Caco-2 (cell line): ENCODE measurements around the gene SLC23A3. TPM values are rescaled to one million over a fixed set of nuclear protein-coding genes. Genes with fewer than 3 reads are reported as not detected.
A peak's percentile ranks its signal among the peaks of the same experiment; 100 is the strongest.

Source experiments
- Bru-seq: library from RNA; stranded (reverse); fragments of 400-500 nt; gene quantifications from one replicate; lab custom pipeline; 2021; lab: Mats Ljungman, UMichigan
- BruChase-seq, 2 experiments: library from RNA; stranded (reverse); fragments of 400-500 nt; gene quantifications; one replicate each; lab custom pipeline; 2021; lab: Mats Ljungman, UMichigan
- BruUV-seq: library from RNA; stranded (reverse); fragments of 400-500 nt; replicated peaks from 2 replicates; lab custom pipeline; 2021; lab: Mats Ljungman, UMichigan
- CTCF ChIA-PET: fragments of 300-600 bp; sonication (Branson Sonifier 250); formaldehyde crosslinking; loops from one replicate; lab custom pipeline; 2022; ENCODE audit warnings: antibody characterized with exemption; lab: Charles Lee
- POLR2A ChIA-PET: fragments of 300-600 bp; sonication (Branson Sonifier 250); formaldehyde crosslinking; loops from one replicate; lab custom pipeline; 2022; ENCODE audit warnings: antibody characterized with exemption; lab: Charles Lee
- DNase-seq, 2 experiments: peaks; one replicate each; pipeline versions ENCODE4 v3.0.0 to v3.0.0-alpha.2; 2020 to 2022
- H3K27me3 ChIP-seq: replicated peaks from 2 replicates; pipeline ENCODE4 v1.6.0; 2011; ENCODE audit warnings: low read length; ENCODE audit not compliant: control insufficient read depth, insufficient read depth
- H3K36me3 ChIP-seq: 2 replicates; pipeline ENCODE4 v1.5.1; 2011; ENCODE audit warnings: low read length; ENCODE audit not compliant: control insufficient read depth, insufficient read depth
- H3K4me1 ChIP-seq: fragments of 250-450 bp; sonication (Bioruptor Pico); 2 replicates; pipeline ENCODE4 v1.5.1; 2020; ENCODE audit warnings: mild to moderate bottlenecking
- H3K4me3 ChIP-seq: 2 replicates; pipeline ENCODE4 v1.5.1; 2011; ENCODE audit warnings: low read depth, mild to moderate bottlenecking, control low read depth, low read length
- H3K9me3 ChIP-seq: fragments of 250-450 bp; sonication (Bioruptor Pico); 2 replicates; pipeline ENCODE4 v1.5.1; 2020; ENCODE audit warnings: mild to moderate bottlenecking, moderate library complexity
- H3K27ac Mint-ChIP-seq: one replicate; pipeline ENCODE4 v1.8.0; 2022; ENCODE audit warnings: mixed read lengths; ENCODE audit not compliant: unreplicated experiment
- H3K27me3 Mint-ChIP-seq: one replicate; pipeline ENCODE4 v1.8.0; 2022; ENCODE audit warnings: mixed read lengths; ENCODE audit not compliant: insufficient read depth, unreplicated experiment
- H3K36me3 Mint-ChIP-seq: one replicate; pipeline ENCODE4 v1.8.0; 2022; ENCODE audit warnings: mild to moderate bottlenecking, mixed read lengths; ENCODE audit not compliant: insufficient read depth, unreplicated experiment
- H3K4me1 Mint-ChIP-seq: one replicate; pipeline ENCODE4 v1.8.0; 2022; ENCODE audit warnings: low read depth, mixed read lengths; ENCODE audit not compliant: unreplicated experiment
- H3K4me3 Mint-ChIP-seq: one replicate; pipeline ENCODE4 v1.8.0; 2022; ENCODE audit warnings: mild to moderate bottlenecking, moderate library complexity, mixed read lengths; ENCODE audit not compliant: unreplicated experiment
- H3K9me3 Mint-ChIP-seq: one replicate; pipeline ENCODE4 v1.8.0; 2022; ENCODE audit warnings: mixed read lengths; ENCODE audit not compliant: unreplicated experiment
- intact Hi-C: fragments of 100-400 bp; cut with micrococcal nuclease; formaldehyde crosslinking; loops from one replicate; pipeline ENCODE4 v1.10.0; 2022; ENCODE audit not compliant: unreplicated experiment
- long read RNA-seq: library from polyadenylated mRNA; stranded (forward); transcript quantifications from one replicate; pipeline ENCODE4 v2.0.0, GENCODE V29; 2022
- total RNA-seq: library from RNA; stranded (reverse); gene quantifications from 2 replicates; pipeline ENCODE4 v1.2.3, GENCODE V29; 2022
- TF ChIP-seq, protein P1 (sequence below), 2 experiments: fragments of 200-600 bp in 1 of 2; IDR thresholded peaks; 1 replicate in 1 of 2; 2 replicates in 1 of 2; pipeline versions ENCODE4 v1.5.1 to v1.8.0; 2011 to 2022; ENCODE audit warnings: antibody characterized with exemption in 1 of 2, control low read depth in 1 of 2, inconsistent platforms in 1 of 2, low read depth in 1 of 2, low read length in 1 of 2, mild to moderate bottlenecking in 1 of 2, moderate library complexity in 1 of 2; ENCODE audit not compliant: insufficient read depth in 1 of 2, severe bottlenecking in 1 of 2, unreplicated experiment in 1 of 2

The SLC23A3 gene, protein sequence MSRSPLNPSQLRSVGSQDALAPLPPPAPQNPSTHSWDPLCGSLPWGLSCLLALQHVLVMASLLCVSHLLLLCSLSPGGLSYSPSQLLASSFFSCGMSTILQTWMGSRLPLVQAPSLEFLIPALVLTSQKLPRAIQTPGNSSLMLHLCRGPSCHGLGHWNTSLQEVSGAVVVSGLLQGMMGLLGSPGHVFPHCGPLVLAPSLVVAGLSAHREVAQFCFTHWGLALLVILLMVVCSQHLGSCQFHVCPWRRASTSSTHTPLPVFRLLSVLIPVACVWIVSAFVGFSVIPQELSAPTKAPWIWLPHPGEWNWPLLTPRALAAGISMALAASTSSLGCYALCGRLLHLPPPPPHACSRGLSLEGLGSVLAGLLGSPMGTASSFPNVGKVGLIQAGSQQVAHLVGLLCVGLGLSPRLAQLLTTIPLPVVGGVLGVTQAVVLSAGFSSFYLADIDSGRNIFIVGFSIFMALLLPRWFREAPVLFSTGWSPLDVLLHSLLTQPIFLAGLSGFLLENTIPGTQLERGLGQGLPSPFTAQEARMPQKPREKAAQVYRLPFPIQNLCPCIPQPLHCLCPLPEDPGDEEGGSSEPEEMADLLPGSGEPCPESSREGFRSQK
- total RNA-seq (6.5 and 7.1 TPM in 2 replicates), Bru-seq, nascent RNA (percentile 57 among the genes with signal in this experiment), BruChase-seq, experiment 1, labeled RNA remaining after a 2-hour chase (percentile 60 among the genes with signal in this experiment), BruChase-seq, experiment 2, labeled RNA remaining after a 6-hour chase (percentile 70 among the genes with signal in this experiment)
- long read RNA-seq, partial matches to known transcripts: 2 of 7 reads
- long read RNA-seq, other reads (novel, unspliced or antisense): 3 of 7 reads

DNA sequence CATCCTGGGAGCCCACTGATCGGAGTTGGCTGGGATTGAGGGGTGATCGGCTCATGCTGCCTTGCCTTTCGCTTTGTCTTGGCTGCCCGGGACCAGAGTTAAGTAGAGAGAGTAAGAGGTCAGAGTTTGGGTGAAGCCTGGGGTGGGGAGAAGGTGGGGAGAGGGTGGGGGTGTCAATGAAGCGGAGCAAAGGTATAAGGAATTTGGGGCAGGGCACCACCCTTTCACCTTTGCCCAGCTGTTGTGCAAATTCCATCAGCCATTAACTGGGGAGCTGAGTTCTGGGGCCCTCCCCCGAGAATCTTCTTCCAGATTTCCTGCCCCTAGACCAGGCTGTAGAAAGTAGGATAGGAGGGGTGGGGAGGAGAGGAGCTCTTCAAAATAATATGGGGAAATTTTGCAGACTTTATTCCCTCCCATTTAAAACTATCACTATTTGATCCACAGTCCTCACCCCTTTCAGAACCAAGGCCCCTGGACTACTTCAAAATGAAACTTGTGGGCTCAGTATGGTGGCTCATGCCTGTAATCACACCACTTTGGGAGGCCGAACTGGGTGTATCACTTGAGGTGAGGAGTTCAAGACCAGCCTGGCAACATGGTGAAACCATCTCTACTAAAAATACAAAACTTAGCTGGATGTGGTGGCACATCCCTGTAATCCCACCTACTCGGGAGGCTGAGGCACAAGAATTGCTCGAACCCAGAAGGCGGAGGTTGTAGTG, at the start of gene SLC23A3:
Gene SLC23A3 (minus strand): TSS at position 100 of the 725 bp plus-strand sequence. CDS start 45 bp downstream, at position 55.
- intact Hi-C loops: loop anchor here (1.0 to 2.0 kb wide), 2 partner anchors 10 to 217 kb away; partner anchors contain the start of genes DNPEP and NHEJ1
- DNase-seq: peak; percentile 28 to 62
- TF ChIP-seq, protein P1, sequence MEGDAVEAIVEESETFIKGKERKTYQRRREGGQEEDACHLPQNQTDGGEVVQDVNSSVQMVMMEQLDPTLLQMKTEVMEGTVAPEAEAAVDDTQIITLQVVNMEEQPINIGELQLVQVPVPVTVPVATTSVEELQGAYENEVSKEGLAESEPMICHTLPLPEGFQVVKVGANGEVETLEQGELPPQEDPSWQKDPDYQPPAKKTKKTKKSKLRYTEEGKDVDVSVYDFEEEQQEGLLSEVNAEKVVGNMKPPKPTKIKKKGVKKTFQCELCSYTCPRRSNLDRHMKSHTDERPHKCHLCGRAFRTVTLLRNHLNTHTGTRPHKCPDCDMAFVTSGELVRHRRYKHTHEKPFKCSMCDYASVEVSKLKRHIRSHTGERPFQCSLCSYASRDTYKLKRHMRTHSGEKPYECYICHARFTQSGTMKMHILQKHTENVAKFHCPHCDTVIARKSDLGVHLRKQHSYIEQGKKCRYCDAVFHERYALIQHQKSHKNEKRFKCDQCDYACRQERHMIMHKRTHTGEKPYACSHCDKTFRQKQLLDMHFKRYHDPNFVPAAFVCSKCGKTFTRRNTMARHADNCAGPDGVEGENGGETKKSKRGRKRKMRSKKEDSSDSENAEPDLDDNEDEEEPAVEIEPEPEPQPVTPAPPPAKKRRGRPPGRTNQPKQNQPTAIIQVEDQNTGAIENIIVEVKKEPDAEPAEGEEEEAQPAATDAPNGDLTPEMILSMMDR (IDR thresholded peaks at IDR 0.05; ENCODE audit: insufficient read depth in 1 of 2, low read depth in 1 of 2, low read length in 1 of 2, severe bottlenecking in 1 of 2, unreplicated experiment in 1 of 2): no peak
- ChIA-PET POLR2A (interaction anchor here (1.3 kb wide), 1 partner anchor 125 kb away, joined by 3 read pairs; no protein-coding TSS in a partner anchor), CTCF (interaction anchor here (0.6 to 1.6 kb wide), 3 partner anchors 31 to 309 kb away, joined by 4 to 8 read pairs (median 4); no protein-coding TSS in a partner anchor)
- H3K4me1 ChIP-seq: peaks cover 15% of the 10 kb centered on the region
- H3K27me3 ChIP-seq: no peaks in the 10 kb centered on the region
- no TSS peak for BruUV-seq
- no peaks in the 10 kb centered on the region for H3K27me3 Mint-ChIP-seq
- peaks cover 18% of the 10 kb centered on the region for H3K36me3 Mint-ChIP-seq
- H3K9me3 ChIP-seq: no peaks in the 10 kb centered on the region
- H3K27ac Mint-ChIP-seq: peak within 1 kb of the TSS; percentile 77
- peak within 1 kb of the TSS; percentile 58 for H3K4me3 Mint-ChIP-seq
- H3K4me1 Mint-ChIP-seq: peaks cover 28% of the 10 kb centered on the region
- H3K4me3 ChIP-seq: peak within 1 kb of the TSS; percentile 22
- H3K9me3 Mint-ChIP-seq: no peaks in the 10 kb centered on the region
- H3K36me3 ChIP-seq: peaks cover 12% of the 10 kb centered on the region

DNA sequence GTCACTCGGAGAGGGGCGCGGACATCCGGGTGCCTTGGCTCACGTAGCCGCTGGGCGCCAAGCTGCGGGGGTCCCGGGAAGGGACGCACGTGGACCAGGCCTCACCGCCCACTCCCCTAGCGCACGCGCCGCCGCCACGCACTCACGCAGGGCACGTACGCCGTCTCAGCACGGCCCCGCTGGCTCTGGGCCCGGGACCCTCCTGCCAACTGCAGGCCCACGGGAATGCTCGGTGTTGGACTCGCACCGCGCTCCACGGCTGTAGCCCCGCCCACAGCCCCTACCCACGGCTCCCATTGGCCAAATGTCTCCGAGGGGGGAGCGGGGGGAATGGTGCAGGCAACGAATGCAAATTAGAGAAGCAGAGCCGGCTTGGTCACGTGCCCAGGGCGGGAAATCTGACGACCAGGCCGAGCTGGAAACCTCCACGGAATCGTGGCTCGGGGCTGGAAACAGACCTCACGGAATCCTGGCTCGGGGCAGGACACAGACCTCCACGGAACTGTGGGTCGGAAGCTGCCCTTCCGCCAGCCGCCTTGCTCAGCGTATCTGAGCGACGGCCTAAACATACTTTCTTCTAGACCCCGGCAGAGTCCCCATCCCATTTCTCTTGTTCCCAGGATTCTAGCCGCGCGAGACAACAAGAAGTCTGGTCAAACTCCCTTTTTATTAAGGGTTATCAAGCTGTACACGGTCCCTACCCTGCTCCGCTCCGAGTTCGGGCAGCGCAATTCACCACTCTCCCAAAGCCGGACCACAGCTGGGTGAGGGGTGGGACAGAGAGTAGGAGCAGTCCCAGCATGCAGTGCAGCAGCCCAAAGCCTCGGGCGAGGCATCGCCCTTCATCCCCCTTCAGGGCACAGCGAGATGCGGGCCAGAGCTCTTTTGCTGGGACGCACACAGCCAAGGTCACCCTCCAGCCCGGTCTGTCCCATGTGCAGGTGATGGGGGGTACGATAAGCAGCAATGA, 49.2 kb upstream of the SLC23A3 start, which contains the start of gene ABCB6:
Gene ABCB6 (minus strand): TSS at position 227 of the 970 bp plus-strand sequence. CDS start 285 bp downstream, outside the sequence.
- CTCF ChIA-PET: interaction anchor here (0.6 to 2.5 kb wide), 9 partner anchors 30 to 217 kb away, joined by 3 to 18 read pairs (median 3); partner anchors contain the start of gene DNAJB2
- H3K27ac Mint-ChIP-seq: peak within 1 kb of the TSS; percentile 95
- POLR2A ChIA-PET: interaction anchor here (0.9 to 3.0 kb wide), 8 partner anchors 10 to 169 kb away, joined by 3 to 27 read pairs (median 8); partner anchors contain the start of genes ANKZF1, ATG9A, CNPPD1 and DNPEP
- H3K4me3 Mint-ChIP-seq: peak within 1 kb of the TSS; percentile 96
- Histone ChIP-seq H3K9me3 (no peaks in the 10 kb centered on the region), H3K4me1 (peaks cover 18% of the 10 kb centered on the region), H3K36me3 (peaks cover 3% of the 10 kb centered on the region; the same call in 1 of the 2 replicates), H3K4me3 (peak within 1 kb of the TSS; percentile 89), H3K27me3 (no peaks in the 10 kb centered on the region)
- TSS peak; percentile 77 for BruUV-seq
- peak; percentile 97 for DNase-seq
- H3K27me3 Mint-ChIP-seq: no peaks in the 10 kb centered on the region
- TF ChIP-seq, protein P1 (IDR thresholded peaks at IDR 0.05; ENCODE audit: insufficient read depth in 1 of 2, low read depth in 1 of 2, low read length in 1 of 2, severe bottlenecking in 1 of 2, unreplicated experiment in 1 of 2): no peak
- no peaks in the 10 kb centered on the region for H3K4me1 Mint-ChIP-seq
- H3K36me3 Mint-ChIP-seq: peaks cover 39% of the 10 kb centered on the region
- intact Hi-C loops: loop anchor here (1.0 to 5.0 kb wide), 7 partner anchors 10 to 168 kb away; partner anchors contain the start of genes ANKZF1, ATG9A, DNAJB2 and DNPEP
- no peaks in the 10 kb centered on the region for H3K9me3 Mint-ChIP-seq
